CD4-positive, alpha-beta T cell (primary cell): ENCODE results near the gene PPFIBP2. TPM values are rescaled to one million over a fixed set of nuclear protein-coding genes. Genes with fewer than 3 reads are reported as not detected.

Source experiments
- ATAC-seq: fragments of 200-7000 bp; cut with Tn5 transposase; one replicate; pipeline ENCODE4 v1.10.0; 2022; ENCODE audit warnings: mild to moderate bottlenecking; ENCODE audit not compliant: poor library complexity
- CTCF ChIA-PET: fragments of 350-600 bp; sonication (Branson Sonifier 250); formaldehyde crosslinking; loops from one replicate; lab custom pipeline; 2021; ENCODE audit warnings: antibody characterized with exemption, inconsistent platforms; lab: Charles Lee
- POLR2A ChIA-PET: fragments of 350-600 bp; sonication (Branson Sonifier 250); formaldehyde crosslinking; loops from one replicate; lab custom pipeline; 2021; ENCODE audit warnings: antibody characterized with exemption, inconsistent platforms; lab: Charles Lee
- DNase-seq, 14 experiments: peaks; one replicate each; pipeline ENCODE4 v3.0.0-alpha.2; 2013 to 2020; ENCODE audit warnings: mixed read lengths in 2 of 14
- H3K27ac ChIP-seq, 2 donors: one replicate each; pipeline versions ENCODE4 v1.5.1 to v1.7.0; 2013; ENCODE audit warnings: low read length in 2 of 2, low read depth in 1 of 2, mild to moderate bottlenecking in 1 of 2
- H3K27me3 ChIP-seq, 2 experiments: 1 replicate in 1 of 2; 2 replicates in 1 of 2; pipeline versions ENCODE4 v1.6.1 to v1.7.0; 2013; ENCODE audit warnings: low read length in 2 of 2, control low read depth in 1 of 2, mild to moderate bottlenecking in 1 of 2, moderate library complexity in 1 of 2; ENCODE audit not compliant: insufficient read depth in 2 of 2, control insufficient read depth in 1 of 2
- H3K36me3 ChIP-seq: one replicate; pipeline ENCODE4 v1.6.1; 2013; ENCODE audit warnings: low read length, control low read depth; ENCODE audit not compliant: insufficient read depth
- H3K4me1 ChIP-seq: one replicate; pipeline ENCODE4 v1.6.1; 2013; ENCODE audit warnings: low read length, control low read depth; ENCODE audit not compliant: insufficient read depth
- H3K4me3 ChIP-seq: one replicate; pipeline ENCODE4 v1.5.1; 2013; ENCODE audit warnings: mild to moderate bottlenecking, low read length, moderate library complexity
- H3K9me3 ChIP-seq, 2 experiments: 1 replicate in 1 of 2; 2 replicates in 1 of 2; pipeline versions ENCODE4 v1.6.1 to v1.7.0; 2013; ENCODE audit warnings: low read length in 2 of 2, mild to moderate bottlenecking in 2 of 2, control low read depth in 1 of 2, moderate library complexity in 1 of 2; ENCODE audit not compliant: control insufficient read depth in 1 of 2, insufficient read depth in 1 of 2
- H3K27ac Mint-ChIP-seq: one replicate; pipeline ENCODE4 v1.8.0; 2020; ENCODE audit warnings: mixed read lengths
- H3K27me3 Mint-ChIP-seq: one replicate; pipeline ENCODE4 v1.8.0; 2021; ENCODE audit warnings: mixed read lengths
- H3K36me3 Mint-ChIP-seq: one replicate; pipeline ENCODE4 v1.8.0; 2021; ENCODE audit warnings: low read depth, mixed read lengths
- H3K4me1 Mint-ChIP-seq: one replicate; pipeline ENCODE4 v1.8.0; 2021; ENCODE audit warnings: low read depth, mixed read lengths
- H3K4me3 Mint-ChIP-seq: one replicate; pipeline ENCODE4 v1.8.0; 2020; ENCODE audit warnings: mild to moderate bottlenecking, mixed read lengths
- H3K9me3 Mint-ChIP-seq: one replicate; pipeline ENCODE4 v1.8.0; 2020; ENCODE audit warnings: mixed read lengths
- CTCF ChIP-seq: fragments of 200-600 bp; IDR thresholded peaks from one replicate; pipeline ENCODE4 v1.8.0; 2022; ENCODE audit warnings: antibody characterized with exemption, mild to moderate bottlenecking
- intact Hi-C, 2 experiments: fragments of 100-400 bp; cut with DNase I in 1 of 2; cut with micrococcal nuclease in 1 of 2; formaldehyde crosslinking; loops; one replicate each; pipeline versions ENCODE4 v1.15.1 to v1.9.0; 2023 to 2025; cut with DNase I, micrococcal nuclease
- total RNA-seq, 174 experiments: library from RNA in 2 of 174; stranded (reverse) in 2 of 174; gene quantifications; one replicate each; pipeline ENCODE4 v1.2.3 and lab custom pipeline; 2021 to 2026

Gene PPFIBP2
- total RNA-seq, 2 experiments from 2014 or later, result 27.0 to 35.9 TPM

- TF ChIP-seq CTCF, result no peak
- H3K27me3 Mint-ChIP-seq, result no peaks in the 10 kb centered on the region
- Histone ChIP-seq H3K4me3 (no peak overlapping the region), H3K9me3 (no peaks in the 10 kb centered on the region), H3K4me1 (no peaks in the 10 kb centered on the region), H3K36me3 (no peaks in the 10 kb centered on the region), H3K27me3 (no peaks in the 10 kb centered on the region), H3K27ac (no peak overlapping the region)
- ChIA-PET CTCF (no interaction called here), POLR2A (no interaction called here)
- no peaks in the 10 kb centered on the region for H3K9me3 Mint-ChIP-seq
- ATAC-seq (no peak), DNase-seq (no peak)
- intact Hi-C loops, result no loop called here
- H3K27ac Mint-ChIP-seq, result no peak overlapping the region
- H3K4me3 Mint-ChIP-seq, result no peak overlapping the region
- H3K4me1 Mint-ChIP-seq, result no peaks in the 10 kb centered on the region
- H3K36me3 Mint-ChIP-seq, result peaks cover 81% of the 10 kb centered on the region
These were observed 129.5 kb downstream of the PPFIBP2 start for GRCh38 chr11:7643314-7643713.

GRCh38 chr11:7645206-7645605 is 131.4 kb downstream of the PPFIBP2 start:
- TF ChIP-seq CTCF, result no peak
- H3K27me3 Mint-ChIP-seq, result no peaks in the 10 kb centered on the region
- H3K36me3 ChIP-seq, result no peaks in the 10 kb centered on the region
- H3K4me1 ChIP-seq, result no peaks in the 10 kb centered on the region
- no peaks in the 10 kb centered on the region for H3K9me3 Mint-ChIP-seq
- no peak overlapping the region for H3K27ac ChIP-seq
- no peak overlapping the region for H3K4me3 ChIP-seq
- no peaks in the 10 kb centered on the region for H3K27me3 ChIP-seq
- DNase-seq, result no peak
- peaks cover 81% of the 10 kb centered on the region for H3K36me3 Mint-ChIP-seq
- POLR2A ChIA-PET, result no interaction called here
- intact Hi-C loops, result no loop called here
- CTCF ChIA-PET, result no interaction called here
- no peak overlapping the region for H3K27ac Mint-ChIP-seq
- no peaks in the 10 kb centered on the region for H3K4me1 Mint-ChIP-seq
- ATAC-seq, result no peak
- no peak overlapping the region for H3K4me3 Mint-ChIP-seq
- H3K9me3 ChIP-seq, result no peaks in the 10 kb centered on the region

- no peak overlapping the region for H3K4me3 Mint-ChIP-seq
- intact Hi-C loops, result no loop called here
- no peak for TF ChIP-seq CTCF
- no peaks in the 10 kb centered on the region for H3K4me1 Mint-ChIP-seq
- no peaks in the 10 kb centered on the region for H3K27me3 Mint-ChIP-seq
- DNase-seq, result no peak
- POLR2A ChIA-PET, result no interaction called here
- H3K27me3 ChIP-seq, result no peaks in the 10 kb centered on the region
- H3K9me3 ChIP-seq, result no peaks in the 10 kb centered on the region
- H3K36me3 Mint-ChIP-seq, result peaks cover 81% of the 10 kb centered on the region
- no peaks in the 10 kb centered on the region for H3K36me3 ChIP-seq
- ATAC-seq, result no peak
- H3K27ac Mint-ChIP-seq, result no peak overlapping the region
- H3K9me3 Mint-ChIP-seq, result no peaks in the 10 kb centered on the region
- no peak overlapping the region for H3K4me3 ChIP-seq
- CTCF ChIA-PET, result no interaction called here
- no peaks in the 10 kb centered on the region for H3K4me1 ChIP-seq
- H3K27ac ChIP-seq, result no peak overlapping the region
These were observed 133.1 kb downstream of the PPFIBP2 start for GRCh38 chr11:7646866-7647265.
